Measurements from ENCODE around the gene C10orf105.

DNA sequence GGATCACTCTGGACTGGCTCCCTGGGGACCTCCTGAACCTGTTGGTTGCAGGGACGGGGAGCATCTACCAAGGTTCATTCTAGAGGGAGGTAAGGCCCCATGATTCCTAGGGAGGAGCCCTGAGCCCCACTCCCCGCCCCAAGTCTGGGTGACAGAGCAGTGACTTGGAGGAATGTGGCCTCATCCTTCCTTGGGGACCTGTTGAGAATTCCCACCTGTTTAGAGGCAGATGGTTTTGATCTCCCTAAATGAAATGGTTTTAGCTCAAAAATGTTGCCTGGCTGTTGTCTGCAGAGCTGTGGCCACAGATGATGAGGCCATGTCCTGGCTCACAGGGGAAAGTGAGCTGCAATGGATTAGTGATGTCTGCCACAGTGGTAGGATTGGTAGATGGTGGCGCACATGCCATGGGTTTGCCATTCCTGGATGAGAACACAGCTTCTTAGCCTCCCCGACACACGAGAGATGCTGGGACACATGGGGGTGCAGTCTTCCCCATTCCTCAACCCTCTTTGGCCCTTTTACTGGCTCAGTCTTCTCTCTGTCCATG is 12.3 kb downstream of the C10orf105 start:
- TF ChIP-seq GTF2F1 (IDR thresholded peaks at IDR 0.05; ENCODE audit: low read length) (no peak), CTCF (CRISPR knock-in tag; IDR thresholded peaks at IDR 0.05) (no peak)
